Type B pancreatic cell (in vitro differentiated cells): ENCODE results near the gene CUX1. TPM values are rescaled to one million over a fixed set of nuclear protein-coding genes. Genes with fewer than 3 reads are reported as not detected.

Experiments
- DNase-seq: peaks from one replicate; pipeline ENCODE4 v3.0.0; 2021; ENCODE audit warnings: mixed read lengths; ENCODE audit not compliant: unreplicated experiment; ENCODE audit errors: extremely low spot score
- H3K27ac Mint-ChIP-seq: 2 replicates; pipeline ENCODE4 v1.8.0; 2021; ENCODE audit warnings: mild to moderate bottlenecking, mixed read lengths
- H3K27me3 Mint-ChIP-seq: 2 replicates; pipeline ENCODE4 v1.8.0; 2021; ENCODE audit warnings: mixed read lengths
- H3K36me3 Mint-ChIP-seq: 2 replicates; pipeline ENCODE4 v1.8.0; 2021; ENCODE audit warnings: mixed read lengths
- H3K4me1 Mint-ChIP-seq: one replicate; pipeline ENCODE4 v1.8.0; 2021; ENCODE audit warnings: mixed read lengths; ENCODE audit not compliant: unreplicated experiment
- H3K4me3 Mint-ChIP-seq: 2 replicates; pipeline ENCODE4 v1.8.0; 2021; ENCODE audit warnings: mild to moderate bottlenecking, mixed read lengths
- H3K9me3 Mint-ChIP-seq: 2 replicates; pipeline ENCODE4 v1.8.0; 2021; ENCODE audit warnings: mixed read lengths
- total RNA-seq: library from RNA; stranded (reverse); gene quantifications from 2 replicates; pipeline ENCODE4 v1.2.1, GENCODE V29; 2021; ENCODE audit warnings: low replicate concordance
- TF ChIP-seq, protein P1 (sequence below): fragments of 200-600 bp; sonication (generic); conservative IDR thresholded peaks from 2 replicates; pipeline ENCODE4 v1.5.0; 2021; ENCODE audit warnings: antibody characterized with exemption, mild to moderate bottlenecking

CUX1 gene
- total RNA-seq, 1 donor from 2014 or later, result 76.4 TPM

DNA sequence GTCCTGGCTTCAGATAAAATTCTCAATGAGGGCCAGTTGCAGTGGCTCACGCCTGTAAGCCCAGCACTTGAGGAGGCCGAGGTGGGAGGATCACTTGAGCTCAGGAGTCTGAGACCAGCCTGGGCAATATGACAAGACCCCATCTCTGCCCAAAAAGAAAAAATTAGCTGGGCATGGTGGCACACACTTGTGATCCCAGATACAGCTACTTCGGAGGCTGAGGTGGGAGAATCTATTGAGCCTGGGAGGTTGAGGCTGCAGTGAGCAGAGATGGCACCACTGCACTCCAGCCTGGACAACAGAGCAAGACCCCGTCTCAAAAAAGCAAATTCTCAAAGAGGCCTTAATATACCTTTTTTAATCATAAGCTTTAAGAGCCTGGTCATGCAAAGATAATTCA is 142.9 kb downstream of the CUX1 start:
- no peak for DNase-seq
- no peaks in the 10 kb centered on the region for H3K27me3 Mint-ChIP-seq
- no peak overlapping the region for H3K4me3 Mint-ChIP-seq
- peaks cover 24% of the 10 kb centered on the region for H3K4me1 Mint-ChIP-seq
- no peaks in the 10 kb centered on the region for H3K9me3 Mint-ChIP-seq
- H3K27ac Mint-ChIP-seq, result no peak overlapping the region
- H3K36me3 Mint-ChIP-seq, result no peaks in the 10 kb centered on the region
- TF ChIP-seq, protein P1, sequence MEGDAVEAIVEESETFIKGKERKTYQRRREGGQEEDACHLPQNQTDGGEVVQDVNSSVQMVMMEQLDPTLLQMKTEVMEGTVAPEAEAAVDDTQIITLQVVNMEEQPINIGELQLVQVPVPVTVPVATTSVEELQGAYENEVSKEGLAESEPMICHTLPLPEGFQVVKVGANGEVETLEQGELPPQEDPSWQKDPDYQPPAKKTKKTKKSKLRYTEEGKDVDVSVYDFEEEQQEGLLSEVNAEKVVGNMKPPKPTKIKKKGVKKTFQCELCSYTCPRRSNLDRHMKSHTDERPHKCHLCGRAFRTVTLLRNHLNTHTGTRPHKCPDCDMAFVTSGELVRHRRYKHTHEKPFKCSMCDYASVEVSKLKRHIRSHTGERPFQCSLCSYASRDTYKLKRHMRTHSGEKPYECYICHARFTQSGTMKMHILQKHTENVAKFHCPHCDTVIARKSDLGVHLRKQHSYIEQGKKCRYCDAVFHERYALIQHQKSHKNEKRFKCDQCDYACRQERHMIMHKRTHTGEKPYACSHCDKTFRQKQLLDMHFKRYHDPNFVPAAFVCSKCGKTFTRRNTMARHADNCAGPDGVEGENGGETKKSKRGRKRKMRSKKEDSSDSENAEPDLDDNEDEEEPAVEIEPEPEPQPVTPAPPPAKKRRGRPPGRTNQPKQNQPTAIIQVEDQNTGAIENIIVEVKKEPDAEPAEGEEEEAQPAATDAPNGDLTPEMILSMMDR, result no peak

GRCh38 chr7:101960985-101961708 is 143.7 kb downstream of the CUX1 start:
- H3K9me3 Mint-ChIP-seq, result no peaks in the 10 kb centered on the region
- H3K27me3 Mint-ChIP-seq, result no peaks in the 10 kb centered on the region
- TF ChIP-seq, protein P1, result no peak

GRCh38 chr7:101961811-101962210 is 144.4 kb downstream of the CUX1 start:
- DNase-seq, result no peak
- TF ChIP-seq, protein P1, result no peak
- Mint-ChIP-seq H3K27ac (no peak overlapping the region), H3K4me3 (no peak overlapping the region), H3K27me3 (no peaks in the 10 kb centered on the region), H3K9me3 (no peaks in the 10 kb centered on the region), H3K4me1 (peaks cover 27% of the 10 kb centered on the region), H3K36me3 (no peaks in the 10 kb centered on the region)

More at GRCh38 chr7:101960985-101961708, 143.7 kb downstream of the CUX1 start:
- H3K4me1 Mint-ChIP-seq, result peaks cover 23% of the 10 kb centered on the region
- no peak for DNase-seq
- no peaks in the 10 kb centered on the region for H3K36me3 Mint-ChIP-seq
- peak overlapping the region; percentile 27 for H3K27ac Mint-ChIP-seq
- H3K4me3 Mint-ChIP-seq, result no peak overlapping the region

GRCh38 chr7:101963693-101964092 is 146.3 kb downstream of the CUX1 start:
- H3K4me1 Mint-ChIP-seq, result peaks cover 23% of the 10 kb centered on the region
- DNase-seq, result no peak
- H3K27ac Mint-ChIP-seq, result no peak overlapping the region
- TF ChIP-seq, protein P1, result no peak
- no peaks in the 10 kb centered on the region for H3K27me3 Mint-ChIP-seq
- no peaks in the 10 kb centered on the region for H3K36me3 Mint-ChIP-seq
- no peaks in the 10 kb centered on the region for H3K9me3 Mint-ChIP-seq
- no peak overlapping the region for H3K4me3 Mint-ChIP-seq

GRCh38 chr7:101964680-101965452 is 147.4 kb downstream of the CUX1 start:
- TF ChIP-seq, protein P1, result no peak
- no peak overlapping the region for H3K4me3 Mint-ChIP-seq
- H3K27ac Mint-ChIP-seq, result no peak overlapping the region

More at GRCh38 chr7:101964680-101965452, 147.4 kb downstream of the CUX1 start:
- Mint-ChIP-seq H3K27me3 (no peaks in the 10 kb centered on the region), H3K36me3 (no peaks in the 10 kb centered on the region), H3K9me3 (no peaks in the 10 kb centered on the region), H3K4me1 (peaks cover 27% of the 10 kb centered on the region)
- no peak for DNase-seq
